H9 (cell line): ENCODE measurements around the gene CERK. TPM values are rescaled to one million over a fixed set of nuclear protein-coding genes. Genes with fewer than 3 reads are reported as not detected.

Experiments
- DNase-seq: peaks from one replicate; pipeline ENCODE4 v3.0.0-alpha.2; 2017
- H2AFZ ChIP-seq: one replicate; pipeline ENCODE4 v1.6.1; 2013; ENCODE audit warnings: mild to moderate bottlenecking, low read length, control low read depth, moderate library complexity
- H2AK5ac ChIP-seq: 2 replicates; pipeline ENCODE4 v1.6.1; 2013; ENCODE audit warnings: low read length, control low read depth, mixed read lengths; ENCODE audit not compliant: insufficient read length
- H2BK120ac ChIP-seq: one replicate; pipeline ENCODE4 v1.6.1; 2013; ENCODE audit warnings: low read depth, mild to moderate bottlenecking, low read length, control low read depth, inconsistent platforms; ENCODE audit not compliant: poor library complexity, severe bottlenecking
- H2BK12ac ChIP-seq: 2 replicates; pipeline ENCODE4 v1.6.1; 2013; ENCODE audit warnings: low read length, control low read depth, mixed read lengths, low read depth; ENCODE audit not compliant: insufficient read length
- H2BK15ac ChIP-seq: 2 replicates; pipeline ENCODE4 v1.6.1; 2013; ENCODE audit warnings: low read depth, low read length, control low read depth
- H2BK20ac ChIP-seq: one replicate; pipeline ENCODE4 v1.6.1; 2013; ENCODE audit warnings: low read depth, mild to moderate bottlenecking, low read length, control low read depth, inconsistent platforms; ENCODE audit not compliant: poor library complexity, severe bottlenecking
- H2BK5ac ChIP-seq: 2 replicates; pipeline ENCODE4 v1.6.1; 2013; ENCODE audit warnings: low read length, control low read depth, mixed read lengths; ENCODE audit not compliant: insufficient read length
- H3K14ac ChIP-seq: 2 replicates; pipeline ENCODE4 v1.6.1; 2013; ENCODE audit warnings: low read length, control low read depth; ENCODE audit not compliant: insufficient read depth
- H3K18ac ChIP-seq: 2 replicates; pipeline ENCODE4 v1.6.1; 2013; ENCODE audit warnings: low read depth, mild to moderate bottlenecking, mixed read lengths, low read length, control low read depth; ENCODE audit not compliant: insufficient read length
- H3K23ac ChIP-seq: 2 replicates; pipeline ENCODE4 v1.6.1; 2013; ENCODE audit warnings: low read length, control low read depth, mixed read lengths, low read depth; ENCODE audit not compliant: insufficient read length
- H3K23me2 ChIP-seq: 2 replicates; pipeline ENCODE4 v1.6.1; 2013; ENCODE audit warnings: low read depth, mild to moderate bottlenecking, mixed read lengths, low read length, control low read depth; ENCODE audit not compliant: insufficient read length, poor library complexity, severe bottlenecking
- H3K27ac ChIP-seq: 2 replicates; pipeline ENCODE4 v1.5.1; 2013; ENCODE audit warnings: low read length, control low read depth, mixed read lengths, low read depth; ENCODE audit not compliant: insufficient read length
- H3K27me3 ChIP-seq: 2 replicates; pipeline ENCODE4 v1.6.1; 2013; ENCODE audit warnings: low read length, control low read depth, inconsistent platforms; ENCODE audit not compliant: insufficient read depth
- H3K4ac ChIP-seq: 2 replicates; pipeline ENCODE4 v1.6.1; 2013; ENCODE audit warnings: low read depth, mild to moderate bottlenecking, control low read depth, inconsistent platforms, low read length, moderate library complexity
- H3K4me1 ChIP-seq: 2 replicates; pipeline ENCODE4 v1.6.1; 2013; ENCODE audit warnings: low read length, control low read depth, inconsistent platforms; ENCODE audit not compliant: insufficient read depth
- H3K4me2 ChIP-seq: 2 replicates; pipeline ENCODE4 v1.6.1; 2013; ENCODE audit warnings: low read length, control low read depth, mixed read lengths; ENCODE audit not compliant: insufficient read length, insufficient read depth
- H3K56ac ChIP-seq: 2 replicates; pipeline ENCODE4 v1.6.1; 2013; ENCODE audit warnings: low read depth, mild to moderate bottlenecking, mixed read lengths, low read length, control low read depth; ENCODE audit not compliant: insufficient read length
- H3K79me1 ChIP-seq: 2 replicates; pipeline ENCODE4 v1.6.1; 2013; ENCODE audit warnings: low read depth, mild to moderate bottlenecking, moderate library complexity, low read length, control low read depth, inconsistent platforms; ENCODE audit not compliant: insufficient read depth, poor library complexity, severe bottlenecking
- H3K79me2 ChIP-seq: 2 replicates; pipeline ENCODE4 v1.6.1; 2013; ENCODE audit warnings: low read length, control low read depth, inconsistent platforms; ENCODE audit not compliant: insufficient read depth
- H3K9ac ChIP-seq: 2 replicates; pipeline ENCODE4 v1.6.1; 2013; ENCODE audit warnings: low read length, control low read depth, mixed read lengths; ENCODE audit not compliant: insufficient read length; ENCODE audit errors: extremely low read depth
- H3K9me3 ChIP-seq: one replicate; pipeline ENCODE4 v1.6.1; 2013; ENCODE audit warnings: low read depth, low read length, inconsistent platforms; ENCODE audit not compliant: control insufficient read depth
- H3T11ph ChIP-seq: one replicate; pipeline ENCODE4 v1.6.1; 2013; ENCODE audit warnings: mild to moderate bottlenecking, low read length, control low read depth, inconsistent platforms
- H4K20me1 ChIP-seq: one replicate; pipeline ENCODE4 v1.6.1; 2013; ENCODE audit not compliant: control insufficient read depth, insufficient read length, insufficient read depth
- H4K5ac ChIP-seq: 2 replicates; pipeline ENCODE4 v1.6.1; 2013; ENCODE audit warnings: low read depth, mild to moderate bottlenecking, mixed read lengths, low read length, control low read depth; ENCODE audit not compliant: insufficient read length
- H4K8ac ChIP-seq: replicated peaks from 2 replicates; pipeline ENCODE4 v1.6.1; 2013; ENCODE audit warnings: low read length, control low read depth, mixed read lengths, low read depth; ENCODE audit not compliant: insufficient read length
- H4K91ac ChIP-seq: 2 replicates; pipeline ENCODE4 v1.6.1; 2013; ENCODE audit warnings: low read depth, mild to moderate bottlenecking, moderate library complexity, mixed read lengths, low read length, control low read depth; ENCODE audit not compliant: insufficient read length
- H3K27ac Mint-ChIP-seq, 3 experiments: 2 replicates in 2 of 3; 3 replicates in 1 of 3; pipeline ENCODE4 v1.8.0; 2020 to 2021; ENCODE audit warnings: mixed read lengths in 3 of 3, mild to moderate bottlenecking in 1 of 3, moderate library complexity in 1 of 3
- H3K27me3 Mint-ChIP-seq: 2 replicates; pipeline ENCODE4 v1.8.0; 2021; ENCODE audit warnings: low read depth, mild to moderate bottlenecking, moderate library complexity, mixed read lengths
- H3K36me3 Mint-ChIP-seq, 3 experiments: 2 replicates in 2 of 3; 3 replicates in 1 of 3; pipeline ENCODE4 v1.8.0; 2020 to 2021; ENCODE audit warnings: low read depth in 3 of 3, mixed read lengths in 3 of 3; ENCODE audit not compliant: insufficient read depth in 1 of 3
- H3K4me1 Mint-ChIP-seq, 2 experiments: 2 replicates each; pipeline ENCODE4 v1.8.0; 2020; ENCODE audit warnings: mixed read lengths in 2 of 2
- H3K4me3 Mint-ChIP-seq, 2 experiments: 2 replicates in 1 of 2; 3 replicates in 1 of 2; pipeline ENCODE4 v1.8.0; 2020 to 2021; ENCODE audit warnings: mild to moderate bottlenecking in 2 of 2, mixed read lengths in 2 of 2, moderate library complexity in 1 of 2
- H3K9me3 Mint-ChIP-seq, 2 experiments: 2 replicates in 1 of 2; 3 replicates in 1 of 2; pipeline ENCODE4 v1.8.0; 2020; ENCODE audit warnings: mild to moderate bottlenecking in 2 of 2, mixed read lengths in 2 of 2, moderate library complexity in 1 of 2
- CTCF ChIP-seq: fragments of 200-600 bp; sonication (generic); conservative IDR thresholded peaks from 3 replicates; pipeline ENCODE4 v1.8.0; 2021; ENCODE audit warnings: antibody characterized with exemption, mild to moderate bottlenecking
- WGBS: extraction: QIAGEN DNeasy Blood & Tissue Kit; methylation state at CpG from one replicate; pipeline ENCODE4 v1.1.7; 2013; ENCODE audit warnings: missing lambda C conversion rate, low lambda C conversion rate, mixed read lengths; ENCODE audit not compliant: insufficient read length; ENCODE audit errors: extremely low coverage; 5-methylcytosine and 5-hydroxymethylcytosine counted together
- total RNA-seq: library from RNA; stranded (reverse); gene quantifications from 2 replicates; pipeline ENCODE4 v1.2.1, GENCODE V29; 2021

Gene CERK
- total RNA-seq, 1 experiment from 2014 or later, result 47.1 TPM

- Histone ChIP-seq H3K9me3 (no peaks in the 10 kb centered on the region), H2BK12ac (no peak overlapping the region), H4K5ac (no peak overlapping the region)
Measured at GRCh38 chr22:46719921-46720320, 18.1 kb downstream of the CERK start.

More at GRCh38 chr22:46719921-46720320, 18.1 kb downstream of the CERK start:
- no peaks in the 10 kb centered on the region for H3K9me3 Mint-ChIP-seq
- H3T11ph ChIP-seq, result no peak overlapping the region
- no peak overlapping the region for H4K8ac ChIP-seq
- no peaks in the 10 kb centered on the region for H3K23me2 ChIP-seq
- H3K27me3 Mint-ChIP-seq, result no peaks in the 10 kb centered on the region
- H3K4me1 Mint-ChIP-seq, result no peaks in the 10 kb centered on the region
- no peak overlapping the region for H3K18ac ChIP-seq
- peaks cover 15 to 51% (median 48%) of the 10 kb centered on the region in 3 experiments; a peak in 6 of 7 replicates for H3K36me3 Mint-ChIP-seq
- H4K91ac ChIP-seq, result no peak overlapping the region
- H3K4me1 ChIP-seq, result no peaks in the 10 kb centered on the region
- WGBS, result no CpG with 5 or more reads among the region's 11 CpGs
- H3K56ac ChIP-seq, result no peak overlapping the region
- TF ChIP-seq CTCF, result no peak
- no peaks in the 10 kb centered on the region for H3K79me2 ChIP-seq
- no peak overlapping the region for H3K4ac ChIP-seq
- H3K79me1 ChIP-seq, result no peaks in the 10 kb centered on the region
- no peak for DNase-seq
- H3K14ac ChIP-seq, result no peak overlapping the region
- no peaks in the 10 kb centered on the region for H3K27me3 ChIP-seq
- H3K27ac Mint-ChIP-seq, result peak overlapping the region in 1 of 3 experiments; percentile 68; a peak in 2 of 7 replicates
- H2BK5ac ChIP-seq, result no peak overlapping the region
- H2AFZ ChIP-seq, result no peak overlapping the region
- no peak overlapping the region for H3K4me3 Mint-ChIP-seq
- H3K23ac ChIP-seq, result no peak overlapping the region
- H2BK120ac ChIP-seq, result no peak overlapping the region
- no peak overlapping the region for H3K9ac ChIP-seq
- no peak overlapping the region for H3K27ac ChIP-seq
- no peak overlapping the region for H3K4me2 ChIP-seq
- H2BK20ac ChIP-seq, result no peak overlapping the region
- no peak overlapping the region for H2BK15ac ChIP-seq
- H4K20me1 ChIP-seq, result no peaks in the 10 kb centered on the region
- H2AK5ac ChIP-seq, result no peak overlapping the region
